ENCODE results near the gene CDK7. TPM values are rescaled to one million over a fixed set of nuclear protein-coding genes. Genes with fewer than 3 reads are reported as not detected.
"Not testable (repeated sequence)": the region's sequence is repeated elsewhere in the genome, so short reads cannot be mapped to it uniquely, and the experiment has no call there.

Gene CDK7
- total RNA-seq, 4 donors from 2014 or later, result 5.2 to 13.8 (median 11.2) TPM

GRCh38 chr5:69213513-69214215 lies 21.0 kb upstream of the CDK7 start:
- Histone ChIP-seq H3K27me3 (no peaks in the 10 kb centered on the region), H3K27ac (no peak overlapping the region), H3K36me3 (no peaks in the 10 kb centered on the region), H3K4me1 (peaks cover 0 to 7% (median 4%) of the 10 kb centered on the region in 4 donors), H3K9me3 (no peaks in the 10 kb centered on the region), H3K4me3 (no peak overlapping the region)
- DNase-seq (ENCODE audit: low spot score in 2 of 2), result no peak
- WGBS, 2 donors, result 96% methylated on average over 4 of the region's 4 CpGs
- TF ChIP-seq EP300 (IDR thresholded peaks at IDR 0.05) (no peak), POLR2A (IDR thresholded peaks at IDR 0.05) (no peak), CTCF (IDR thresholded peaks at IDR 0.05) (no peak)

- peak overlapping the region in 3 of 4 donors; percentile 40 to 98 (median 98) for H3K27ac ChIP-seq
- no peaks in the 10 kb centered on the region for H3K9me3 ChIP-seq
- peak overlapping the region; percentile 91 to 100 (median 98) for H3K4me3 ChIP-seq
- no peaks in the 10 kb centered on the region for H3K27me3 ChIP-seq
- no peak for DNase-seq (ENCODE audit: low spot score in 2 of 2)
- no peak for TF ChIP-seq CTCF (IDR thresholded peaks at IDR 0.05)
- H3K36me3 ChIP-seq, result peaks cover 0 to 7% (median 0%) of the 10 kb centered on the region in 3 donors
- WGBS, 2 donors, result 52 to 56% methylated on average over 6 of the region's 6 CpGs
- peaks cover 0 to 16% (median 7%) of the 10 kb centered on the region in 4 donors for H3K4me1 ChIP-seq
These were observed 17.6 kb upstream of the CDK7 start for GRCh38 chr5:69217151-69217511.

- TF ChIP-seq EP300 (IDR thresholded peaks at IDR 0.05) (peak; percentile 68 to 97), CTCF (IDR thresholded peaks at IDR 0.05) (peak in 4 of 5 experiments; percentile 11 to 77 (median 49)), POLR2A (IDR thresholded peaks at IDR 0.05) (peak; percentile 64 to 88)
- H3K27ac ChIP-seq, result peak overlapping the region; percentile 65 to 98 (median 96)
- peaks cover 0 to 7% (median 0%) of the 10 kb centered on the region in 3 donors for H3K36me3 ChIP-seq
- H3K27me3 ChIP-seq, result no peaks in the 10 kb centered on the region
- peak overlapping the region; percentile 91 to 100 (median 98) for H3K4me3 ChIP-seq
- H3K9me3 ChIP-seq, result no peaks in the 10 kb centered on the region
- DNase-seq (ENCODE audit: low spot score in 2 of 2), result peak; percentile 96 to 97
- 0 to 1% methylated on average over 49 to 57 of the region's 73 CpGs for WGBS, 2 donors
- peaks cover 0 to 16% (median 7%) of the 10 kb centered on the region in 4 donors for H3K4me1 ChIP-seq
These were observed 16.8 kb upstream of the CDK7 start for GRCh38 chr5:69217548-69218526.

- TF ChIP-seq POLR2A (IDR thresholded peaks at IDR 0.05), result no peak
- no peak for TF ChIP-seq EP300 (IDR thresholded peaks at IDR 0.05)
- no peak for TF ChIP-seq CTCF (IDR thresholded peaks at IDR 0.05)
- no peak overlapping the region for H3K27ac ChIP-seq
- DNase-seq (ENCODE audit: low spot score in 2 of 2), result no peak
- H3K27me3 ChIP-seq, result no peaks in the 10 kb centered on the region
- H3K4me1 ChIP-seq, result peaks cover 0 to 16% (median 7%) of the 10 kb centered on the region in 4 donors
- H3K36me3 ChIP-seq, result peaks cover 0 to 13% (median 0%) of the 10 kb centered on the region in 3 donors
- no peak overlapping the region for H3K4me3 ChIP-seq
- no peaks in the 10 kb centered on the region for H3K9me3 ChIP-seq
These were observed 14.7 kb upstream of the CDK7 start for GRCh38 chr5:69219939-69220338.

- WGBS, 2 donors, result 92 to 96% methylated on average over 18 of the region's 18 CpGs
- Histone ChIP-seq H3K4me1 (peaks cover 0 to 16% (median 7%) of the 10 kb centered on the region in 4 donors), H3K36me3 (peaks cover 0 to 15% (median 0%) of the 10 kb centered on the region in 3 donors)
- H3K4me3 ChIP-seq; H3K27me3 ChIP-seq; DNase-seq (ENCODE audit: low spot score in 2 of 2); H3K9me3 ChIP-seq; H3K27ac ChIP-seq: not testable (repeated sequence)
These were observed 14.3 kb upstream of the CDK7 start for GRCh38 chr5:69220371-69220770.

- H3K9me3 ChIP-seq; DNase-seq (ENCODE audit: low spot score in 2 of 2): not testable (repeated sequence)
These were observed 13.9 kb upstream of the CDK7 start for GRCh38 chr5:69220833-69221232.

More at GRCh38 chr5:69220833-69221232, 13.9 kb upstream of the CDK7 start:
- WGBS, 2 donors, result 73 to 87% methylated on average over 9 of the region's 9 CpGs
- not testable (repeated sequence) for H3K4me3 ChIP-seq, H3K27me3 ChIP-seq, H3K27ac ChIP-seq
- Histone ChIP-seq H3K4me1 (peaks cover 0 to 16% (median 7%) of the 10 kb centered on the region in 4 donors), H3K36me3 (peaks cover 0 to 20% (median 0%) of the 10 kb centered on the region in 3 donors)
